GM23338 (cell line): ENCODE data around the gene ALG14. TPM values are rescaled to one million over a fixed set of nuclear protein-coding genes. Genes with fewer than 3 reads are reported as not detected.

ENCODE experiments used
- ATAC-seq: fragments of 200-7000 bp; cut with Tn5 transposase; 3 replicates; pipeline ENCODE4 v1.9.1; 2020
- DNase-seq: peaks from one replicate; pipeline ENCODE4 v3.0.0-alpha.2; 2015; ENCODE audit warnings: low spot score
- H2AFZ ChIP-seq: fragments of 200-600 bp; sonication (generic); 2 replicates; pipeline ENCODE4 v1.8.0; 2016; ENCODE audit warnings: antibody characterized with exemption, mild to moderate bottlenecking, moderate library complexity
- H3F3A ChIP-seq: fragments of 200-600 bp; sonication (generic); replicated peaks from 2 replicates; pipeline ENCODE4 v1.8.0; 2017; ENCODE audit warnings: antibody characterized with exemption, mixed run types, low read depth
- H3K27ac ChIP-seq: fragments of 200-600 bp; sonication (generic); 2 replicates; pipeline ENCODE4 v1.6.1; 2016; ENCODE audit warnings: low read depth
- H3K27me3 ChIP-seq: fragments of 200-600 bp; sonication (generic); 2 replicates; pipeline ENCODE4 v1.8.0; 2016; ENCODE audit warnings: mild to moderate bottlenecking, mixed run types, moderate library complexity; ENCODE audit not compliant: insufficient read depth
- H3K36me3 ChIP-seq: fragments of 200-600 bp; sonication (generic); 2 replicates; pipeline ENCODE4 v1.8.0; 2016; ENCODE audit warnings: mild to moderate bottlenecking; ENCODE audit not compliant: insufficient read depth
- H3K4me1 ChIP-seq: fragments of 200-600 bp; sonication (generic); 2 replicates; pipeline ENCODE4 v1.8.0; 2016; ENCODE audit warnings: mild to moderate bottlenecking, moderate library complexity; ENCODE audit not compliant: insufficient read depth
- H3K4me2 ChIP-seq: fragments of 200-600 bp; sonication (generic); 2 replicates; pipeline ENCODE4 v1.7.1; 2017; ENCODE audit warnings: mixed run types
- H3K4me3 ChIP-seq: fragments of 200-600 bp; sonication (generic); 2 replicates; pipeline ENCODE4 v1.6.1; 2016; ENCODE audit warnings: mixed run types
- H3K79me2 ChIP-seq: fragments of 200-600 bp; sonication (generic); replicated peaks from 2 replicates; pipeline ENCODE4 v1.8.0; 2017; ENCODE audit warnings: mild to moderate bottlenecking; ENCODE audit not compliant: insufficient read depth
- H3K9me2 ChIP-seq: fragments of 200-600 bp; sonication (generic); 2 replicates; pipeline ENCODE4 v1.8.0; 2017; ENCODE audit not compliant: insufficient read depth
- H4K20me1 ChIP-seq: fragments of 200-600 bp; sonication (generic); replicated peaks from 2 replicates; pipeline ENCODE4 v1.8.0; 2017; ENCODE audit warnings: mild to moderate bottlenecking; ENCODE audit not compliant: insufficient read depth
- H3K27ac Mint-ChIP-seq: 2 replicates; pipeline ENCODE4 v1.8.0; 2020; ENCODE audit warnings: inconsistent platforms, mild to moderate bottlenecking, moderate library complexity, mixed read lengths
- H3K27me3 Mint-ChIP-seq: 3 replicates; pipeline ENCODE4 v1.8.0; 2022; ENCODE audit warnings: low read depth, mild to moderate bottlenecking, moderate library complexity, mixed read lengths, inconsistent platforms; ENCODE audit not compliant: insufficient read depth, poor library complexity
- H3K36me3 Mint-ChIP-seq: 3 replicates; pipeline ENCODE4 v1.8.0; 2021; ENCODE audit warnings: low read depth, mild to moderate bottlenecking, inconsistent platforms, moderate library complexity, mixed read lengths
- H3K4me1 Mint-ChIP-seq: 3 replicates; pipeline ENCODE4 v1.8.0; 2020; ENCODE audit warnings: mild to moderate bottlenecking, inconsistent platforms, mixed read lengths
- H3K4me3 Mint-ChIP-seq: 3 replicates; pipeline ENCODE4 v1.8.0; 2021; ENCODE audit warnings: moderate library complexity, mild to moderate bottlenecking, inconsistent platforms, mixed read lengths
- H3K9me3 Mint-ChIP-seq: 3 replicates; pipeline ENCODE4 v1.8.0; 2020; ENCODE audit warnings: moderate library complexity, mild to moderate bottlenecking, inconsistent platforms, mixed read lengths
- CREB1 ChIP-seq: fragments of 250-450 bp; sonication (Bioruptor Pico); IDR thresholded peaks from 2 replicates; pipeline ENCODE4 v1.5.0; 2020; ENCODE audit warnings: low read depth, mild to moderate bottlenecking, moderate library complexity
- EZH2phosphoT487 ChIP-seq: fragments of 200-600 bp; sonication (generic); IDR thresholded peaks from one replicate; pipeline ENCODE4 v1.8.1; 2018; ENCODE audit warnings: antibody characterized with exemption; ENCODE audit not compliant: unreplicated experiment
- JUNB ChIP-seq: IDR thresholded peaks from one replicate; pipeline ENCODE4 v1.6.1; 2016; ENCODE audit warnings: antibody characterized with exemption; ENCODE audit not compliant: unreplicated experiment
- POLR2AphosphoS5 ChIP-seq: IDR thresholded peaks from 2 replicates; pipeline ENCODE4 v1.6.1; 2016; ENCODE audit warnings: antibody characterized with exemption, low read depth
- STAT1 ChIP-seq: IDR thresholded peaks from one replicate; pipeline ENCODE4 v1.6.1; 2016; ENCODE audit warnings: antibody characterized with exemption; ENCODE audit not compliant: unreplicated experiment
- ZNF114 ChIP-seq: fragments of 250-450 bp; sonication (Bioruptor Pico); IDR thresholded peaks from 2 replicates; pipeline ENCODE4 v1.5.0; 2020; ENCODE audit warnings: mild to moderate bottlenecking, moderate library complexity
- ZNF331 ChIP-seq: fragments of 250-450 bp; sonication (Bioruptor Pico); IDR thresholded peaks from 2 replicates; pipeline ENCODE4 v1.5.0; 2020; ENCODE audit warnings: low read depth, mild to moderate bottlenecking, moderate library complexity
- polyA plus RNA-seq: library from polyadenylated mRNA; unstranded; fragments of >200 nt; fragmentation: Nextera tagmentation; extraction: Ambion mirVana; gene quantifications from 2 replicates; pipeline ENCODE4 v1.2.1, GENCODE V29; 2016
- total RNA-seq: library from RNA; depleted of rRNA; stranded (reverse); fragments of >200 nt; shearing (Covaris generic); gene quantifications from 2 replicates; pipeline ENCODE4 v1.2.3, GENCODE V29; 2014
- TF ChIP-seq, protein P1 (sequence below): IDR thresholded peaks from one replicate; pipeline ENCODE4 v1.6.1; 2018; ENCODE audit warnings: antibody characterized with exemption; ENCODE audit not compliant: unreplicated experiment
- TF ChIP-seq, protein P2 (sequence below): IDR thresholded peaks from 2 replicates; pipeline ENCODE4 v1.6.1; 2016; ENCODE audit warnings: antibody characterized with exemption
- TF ChIP-seq, protein P3 (sequence below), 2 experiments: fragments of 200-600 bp in 1 of 2; sonication (generic) in 1 of 2; conservative IDR thresholded peaks; 2 replicates each; pipeline versions ENCODE4 v1.5.1 to v1.6.1; 2016 to 2017; ENCODE audit warnings: antibody characterized with exemption in 2 of 2, low read depth in 2 of 2, mild to moderate bottlenecking in 2 of 2, moderate library complexity in 1 of 2
- TF ChIP-seq, protein P4 (sequence below): fragments of 250-450 bp; sonication (Bioruptor Pico); IDR thresholded peaks from 2 replicates; pipeline ENCODE4 v1.5.0; 2020; ENCODE audit warnings: mild to moderate bottlenecking, moderate library complexity

The ALG14 gene
- total and polyA plus RNA-seq, 2 experiments from 2014 or later = 0.42 to 2.8 TPM

DNA sequence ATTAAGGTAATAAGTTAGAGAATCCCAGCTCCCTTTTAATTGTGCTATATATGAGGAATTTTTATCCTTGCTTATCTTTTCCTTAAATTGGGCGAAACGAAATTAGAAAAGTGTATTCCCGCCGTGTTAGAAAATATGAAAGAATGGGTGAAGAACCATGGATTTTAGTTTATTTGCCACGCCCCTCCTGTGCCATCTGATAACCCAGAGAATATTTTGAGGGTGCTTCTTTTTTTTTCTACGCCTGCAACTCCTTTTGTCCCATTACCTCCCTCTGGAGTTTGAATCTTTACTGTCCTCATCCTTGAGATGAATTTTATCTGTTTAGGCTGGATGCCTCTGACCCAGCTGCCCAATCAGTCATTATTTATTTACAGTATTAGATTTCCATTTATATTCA lies 46.0 kb upstream of the ALG14 start (continued):
- TF ChIP-seq, protein P1, sequence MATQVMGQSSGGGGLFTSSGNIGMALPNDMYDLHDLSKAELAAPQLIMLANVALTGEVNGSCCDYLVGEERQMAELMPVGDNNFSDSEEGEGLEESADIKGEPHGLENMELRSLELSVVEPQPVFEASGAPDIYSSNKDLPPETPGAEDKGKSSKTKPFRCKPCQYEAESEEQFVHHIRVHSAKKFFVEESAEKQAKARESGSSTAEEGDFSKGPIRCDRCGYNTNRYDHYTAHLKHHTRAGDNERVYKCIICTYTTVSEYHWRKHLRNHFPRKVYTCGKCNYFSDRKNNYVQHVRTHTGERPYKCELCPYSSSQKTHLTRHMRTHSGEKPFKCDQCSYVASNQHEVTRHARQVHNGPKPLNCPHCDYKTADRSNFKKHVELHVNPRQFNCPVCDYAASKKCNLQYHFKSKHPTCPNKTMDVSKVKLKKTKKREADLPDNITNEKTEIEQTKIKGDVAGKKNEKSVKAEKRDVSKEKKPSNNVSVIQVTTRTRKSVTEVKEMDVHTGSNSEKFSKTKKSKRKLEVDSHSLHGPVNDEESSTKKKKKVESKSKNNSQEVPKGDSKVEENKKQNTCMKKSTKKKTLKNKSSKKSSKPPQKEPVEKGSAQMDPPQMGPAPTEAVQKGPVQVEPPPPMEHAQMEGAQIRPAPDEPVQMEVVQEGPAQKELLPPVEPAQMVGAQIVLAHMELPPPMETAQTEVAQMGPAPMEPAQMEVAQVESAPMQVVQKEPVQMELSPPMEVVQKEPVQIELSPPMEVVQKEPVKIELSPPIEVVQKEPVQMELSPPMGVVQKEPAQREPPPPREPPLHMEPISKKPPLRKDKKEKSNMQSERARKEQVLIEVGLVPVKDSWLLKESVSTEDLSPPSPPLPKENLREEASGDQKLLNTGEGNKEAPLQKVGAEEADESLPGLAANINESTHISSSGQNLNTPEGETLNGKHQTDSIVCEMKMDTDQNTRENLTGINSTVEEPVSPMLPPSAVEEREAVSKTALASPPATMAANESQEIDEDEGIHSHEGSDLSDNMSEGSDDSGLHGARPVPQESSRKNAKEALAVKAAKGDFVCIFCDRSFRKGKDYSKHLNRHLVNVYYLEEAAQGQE = no peak
- TF ChIP-seq POLR2AphosphoS5 (no peak), ZNF114 (CRISPR knock-in tag) (no peak), JUNB (no peak), STAT1 (no peak), ZNF331 (CRISPR knock-in tag) (no peak)
- TF ChIP-seq, protein P2, sequence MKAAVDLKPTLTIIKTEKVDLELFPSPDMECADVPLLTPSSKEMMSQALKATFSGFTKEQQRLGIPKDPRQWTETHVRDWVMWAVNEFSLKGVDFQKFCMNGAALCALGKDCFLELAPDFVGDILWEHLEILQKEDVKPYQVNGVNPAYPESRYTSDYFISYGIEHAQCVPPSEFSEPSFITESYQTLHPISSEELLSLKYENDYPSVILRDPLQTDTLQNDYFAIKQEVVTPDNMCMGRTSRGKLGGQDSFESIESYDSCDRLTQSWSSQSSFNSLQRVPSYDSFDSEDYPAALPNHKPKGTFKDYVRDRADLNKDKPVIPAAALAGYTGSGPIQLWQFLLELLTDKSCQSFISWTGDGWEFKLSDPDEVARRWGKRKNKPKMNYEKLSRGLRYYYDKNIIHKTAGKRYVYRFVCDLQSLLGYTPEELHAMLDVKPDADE = no peak
- TF ChIP-seq, protein P3, sequence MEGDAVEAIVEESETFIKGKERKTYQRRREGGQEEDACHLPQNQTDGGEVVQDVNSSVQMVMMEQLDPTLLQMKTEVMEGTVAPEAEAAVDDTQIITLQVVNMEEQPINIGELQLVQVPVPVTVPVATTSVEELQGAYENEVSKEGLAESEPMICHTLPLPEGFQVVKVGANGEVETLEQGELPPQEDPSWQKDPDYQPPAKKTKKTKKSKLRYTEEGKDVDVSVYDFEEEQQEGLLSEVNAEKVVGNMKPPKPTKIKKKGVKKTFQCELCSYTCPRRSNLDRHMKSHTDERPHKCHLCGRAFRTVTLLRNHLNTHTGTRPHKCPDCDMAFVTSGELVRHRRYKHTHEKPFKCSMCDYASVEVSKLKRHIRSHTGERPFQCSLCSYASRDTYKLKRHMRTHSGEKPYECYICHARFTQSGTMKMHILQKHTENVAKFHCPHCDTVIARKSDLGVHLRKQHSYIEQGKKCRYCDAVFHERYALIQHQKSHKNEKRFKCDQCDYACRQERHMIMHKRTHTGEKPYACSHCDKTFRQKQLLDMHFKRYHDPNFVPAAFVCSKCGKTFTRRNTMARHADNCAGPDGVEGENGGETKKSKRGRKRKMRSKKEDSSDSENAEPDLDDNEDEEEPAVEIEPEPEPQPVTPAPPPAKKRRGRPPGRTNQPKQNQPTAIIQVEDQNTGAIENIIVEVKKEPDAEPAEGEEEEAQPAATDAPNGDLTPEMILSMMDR (conservative IDR thresholded peaks at IDR 0.05; ENCODE audit: low read depth in 2 of 2) = no peak

DNA sequence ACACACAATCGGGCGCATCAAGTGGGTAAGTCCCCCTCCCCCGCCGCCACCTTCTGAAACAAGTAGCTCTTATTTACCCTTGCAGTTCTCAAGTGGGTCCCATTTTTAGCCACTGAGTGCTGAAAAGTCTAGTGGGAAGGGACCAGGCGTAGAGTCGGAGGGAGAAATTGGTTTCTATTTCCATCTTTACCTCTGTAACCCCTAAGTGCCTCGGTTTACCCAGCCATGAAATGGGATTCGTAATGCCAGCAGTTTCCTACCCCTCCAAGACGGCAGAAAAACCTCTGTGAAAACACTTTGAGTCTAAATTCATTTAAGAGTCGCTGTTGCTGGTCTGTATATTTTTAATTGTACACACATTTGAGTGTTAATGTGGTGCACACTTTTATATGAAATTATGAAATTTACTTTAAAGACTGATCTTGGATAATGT lies 45.3 kb upstream of the ALG14 start:
- no peak for ATAC-seq
- peaks cover 13% of the 10 kb centered on the region for H3K27me3 Mint-ChIP-seq
- H3K9me2 ChIP-seq = no peaks in the 10 kb centered on the region
- TF ChIP-seq, protein P4, sequence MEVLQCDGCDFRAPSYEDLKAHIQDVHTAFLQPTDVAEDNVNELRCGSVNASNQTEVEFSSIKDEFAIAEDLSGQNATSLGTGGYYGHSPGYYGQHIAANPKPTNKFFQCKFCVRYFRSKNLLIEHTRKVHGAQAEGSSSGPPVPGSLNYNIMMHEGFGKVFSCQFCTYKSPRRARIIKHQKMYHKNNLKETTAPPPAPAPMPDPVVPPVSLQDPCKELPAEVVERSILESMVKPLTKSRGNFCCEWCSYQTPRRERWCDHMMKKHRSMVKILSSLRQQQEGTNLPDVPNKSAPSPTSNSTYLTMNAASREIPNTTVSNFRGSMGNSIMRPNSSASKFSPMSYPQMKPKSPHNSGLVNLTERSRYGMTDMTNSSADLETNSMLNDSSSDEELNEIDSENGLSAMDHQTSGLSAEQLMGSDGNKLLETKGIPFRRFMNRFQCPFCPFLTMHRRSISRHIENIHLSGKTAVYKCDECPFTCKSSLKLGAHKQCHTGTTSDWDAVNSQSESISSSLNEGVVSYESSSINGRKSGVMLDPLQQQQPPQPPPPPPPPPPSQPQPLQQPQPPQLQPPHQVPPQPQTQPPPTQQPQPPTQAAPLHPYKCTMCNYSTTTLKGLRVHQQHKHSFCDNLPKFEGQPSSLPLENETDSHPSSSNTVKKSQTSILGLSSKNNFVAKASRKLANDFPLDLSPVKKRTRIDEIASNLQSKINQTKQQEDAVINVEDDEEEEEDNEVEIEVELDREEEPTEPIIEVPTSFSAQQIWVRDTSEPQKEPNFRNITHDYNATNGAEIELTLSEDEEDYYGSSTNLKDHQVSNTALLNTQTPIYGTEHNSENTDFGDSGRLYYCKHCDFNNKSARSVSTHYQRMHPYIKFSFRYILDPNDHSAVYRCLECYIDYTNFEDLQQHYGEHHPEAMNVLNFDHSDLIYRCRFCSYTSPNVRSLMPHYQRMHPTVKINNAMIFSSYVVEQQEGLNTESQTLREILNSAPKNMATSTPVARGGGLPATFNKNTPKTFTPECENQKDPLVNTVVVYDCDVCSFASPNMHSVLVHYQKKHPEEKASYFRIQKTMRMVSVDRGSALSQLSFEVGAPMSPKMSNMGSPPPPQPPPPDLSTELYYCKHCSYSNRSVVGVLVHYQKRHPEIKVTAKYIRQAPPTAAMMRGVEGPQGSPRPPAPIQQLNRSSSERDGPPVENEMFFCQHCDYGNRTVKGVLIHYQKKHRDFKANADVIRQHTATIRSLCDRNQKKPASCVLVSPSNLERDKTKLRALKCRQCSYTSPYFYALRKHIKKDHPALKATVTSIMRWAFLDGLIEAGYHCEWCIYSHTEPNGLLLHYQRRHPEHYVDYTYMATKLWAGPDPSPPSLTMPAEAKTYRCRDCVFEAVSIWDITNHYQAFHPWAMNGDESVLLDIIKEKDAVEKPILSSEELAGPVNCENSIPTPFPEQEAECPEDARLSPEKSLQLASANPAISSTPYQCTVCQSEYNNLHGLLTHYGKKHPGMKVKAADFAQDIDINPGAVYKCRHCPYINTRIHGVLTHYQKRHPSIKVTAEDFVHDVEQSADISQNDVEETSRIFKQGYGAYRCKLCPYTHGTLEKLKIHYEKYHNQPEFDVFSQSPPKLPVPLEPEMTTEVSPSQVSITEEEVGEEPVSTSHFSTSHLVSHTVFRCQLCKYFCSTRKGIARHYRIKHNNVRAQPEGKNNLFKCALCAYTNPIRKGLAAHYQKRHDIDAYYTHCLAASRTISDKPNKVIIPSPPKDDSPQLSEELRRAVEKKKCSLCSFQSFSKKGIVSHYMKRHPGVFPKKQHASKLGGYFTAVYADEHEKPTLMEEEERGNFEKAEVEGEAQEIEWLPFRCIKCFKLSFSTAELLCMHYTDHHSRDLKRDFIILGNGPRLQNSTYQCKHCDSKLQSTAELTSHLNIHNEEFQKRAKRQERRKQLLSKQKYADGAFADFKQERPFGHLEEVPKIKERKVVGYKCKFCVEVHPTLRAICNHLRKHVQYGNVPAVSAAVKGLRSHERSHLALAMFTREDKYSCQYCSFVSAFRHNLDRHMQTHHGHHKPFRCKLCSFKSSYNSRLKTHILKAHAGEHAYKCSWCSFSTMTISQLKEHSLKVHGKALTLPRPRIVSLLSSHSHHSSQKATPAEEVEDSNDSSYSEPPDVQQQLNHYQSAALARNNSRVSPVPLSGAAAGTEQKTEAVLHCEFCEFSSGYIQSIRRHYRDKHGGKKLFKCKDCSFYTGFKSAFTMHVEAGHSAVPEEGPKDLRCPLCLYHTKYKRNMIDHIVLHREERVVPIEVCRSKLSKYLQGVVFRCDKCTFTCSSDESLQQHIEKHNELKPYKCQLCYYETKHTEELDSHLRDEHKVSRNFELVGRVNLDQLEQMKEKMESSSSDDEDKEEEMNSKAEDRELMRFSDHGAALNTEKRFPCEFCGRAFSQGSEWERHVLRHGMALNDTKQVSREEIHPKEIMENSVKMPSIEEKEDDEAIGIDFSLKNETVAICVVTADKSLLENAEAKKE = no peak
- TF ChIP-seq POLR2AphosphoS5 = no peak
- TF ChIP-seq STAT1 = no peak
- no peak for TF ChIP-seq EZH2phosphoT487
- no peak for TF ChIP-seq JUNB
- TF ChIP-seq ZNF331 (CRISPR knock-in tag) = no peak
- no peak for TF ChIP-seq CREB1 (CRISPR knock-in tag)

More for the DNA sequence above, 45.3 kb upstream of the ALG14 start:
- H3K79me2 ChIP-seq = peaks cover 6% of the 10 kb centered on the region; the same call in 1 of the 2 replicates
- Mint-ChIP-seq H3K36me3 (no peaks in the 10 kb centered on the region), H3K4me1 (peaks cover 17% of the 10 kb centered on the region), H3K4me3 (peak overlapping the region; percentile 83), H3K9me3 (no peaks in the 10 kb centered on the region), H3K27ac (no peak overlapping the region)
- H3K27me3 ChIP-seq = peaks cover 15% of the 10 kb centered on the region
- H3K4me3 ChIP-seq = peak overlapping the region; percentile 93
- H3K4me1 ChIP-seq = peaks cover 17% of the 10 kb centered on the region
- peak overlapping the region; percentile 90 for H3K4me2 ChIP-seq
- no peak for DNase-seq
- H3F3A ChIP-seq = peaks cover 4% of the 10 kb centered on the region; the same call in 1 of the 2 replicates
- no peak overlapping the region for H3K27ac ChIP-seq
- H3K36me3 ChIP-seq = no peaks in the 10 kb centered on the region
- H4K20me1 ChIP-seq = no peaks in the 10 kb centered on the region; the same call in 1 of the 2 replicates
- peak overlapping the region; percentile 96 for H2AFZ ChIP-seq
